Sciatic nerve (tissue), 2 donors: ENCODE data around the gene FUT3. TPM values are rescaled to one million over a fixed set of nuclear protein-coding genes. Genes with fewer than 3 reads are reported as not detected.
A peak's percentile ranks its signal among the peaks of the same experiment; 100 is the strongest.
"Not testable (repeated sequence)": the region's sequence is repeated elsewhere in the genome, so short reads cannot be mapped to it uniquely, and the experiment has no call there.

Experiments
- ATAC-seq: fragments of 200-7000 bp; cut with Tn5 transposase; one replicate; pipeline ENCODE4 v1.9.1; 2020; ENCODE audit warnings: mild to moderate bottlenecking, moderate library complexity
- DNase-seq: peaks from one replicate; pipeline ENCODE4 v3.0.0-alpha.2; 2020; ENCODE audit warnings: low spot score
- intact Hi-C: fragments of 100-400 bp; cut with DNase I; formaldehyde crosslinking; loops from one replicate; pipeline ENCODE4 v1.14.2; 2022
- total RNA-seq: library from RNA; stranded (reverse); fragmentation: NEBNext Ultra II Directional; extraction: Animal tissue kit (Norgen Biotek cat#: 25700); gene quantifications from one replicate; pipeline ENCODE4 v1.2.1, GENCODE V29; 2021
- donor health status: DM: no; HTN: no; CAD: no.
- donor health status: DM: no; HTN: no; CAD: no.

FUT3 gene
- total RNA-seq, 1 donor from 2014 or later = not detected

DNA sequence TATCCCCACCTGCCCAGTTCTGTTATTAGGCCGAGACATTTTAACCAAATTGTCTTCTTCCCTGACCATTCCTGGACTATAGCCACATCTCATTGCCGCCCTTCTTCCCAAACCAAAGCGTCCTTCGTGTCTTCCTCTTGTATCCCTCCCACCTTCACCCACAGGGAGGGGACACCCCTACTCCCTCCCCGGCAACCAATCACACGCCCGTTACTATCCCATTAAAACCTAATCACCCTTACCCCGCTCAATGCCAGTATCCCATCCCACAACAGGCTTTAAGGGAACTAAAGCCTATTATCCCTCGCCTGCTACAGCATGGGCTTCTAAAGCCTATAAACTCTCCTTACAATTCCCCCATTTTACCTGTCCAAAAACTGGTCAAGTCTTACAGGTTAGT is 3.9 kb upstream of the FUT3 start:
- ATAC-seq, intact Hi-C loops, DNase-seq: not testable (repeated sequence)

DNA sequence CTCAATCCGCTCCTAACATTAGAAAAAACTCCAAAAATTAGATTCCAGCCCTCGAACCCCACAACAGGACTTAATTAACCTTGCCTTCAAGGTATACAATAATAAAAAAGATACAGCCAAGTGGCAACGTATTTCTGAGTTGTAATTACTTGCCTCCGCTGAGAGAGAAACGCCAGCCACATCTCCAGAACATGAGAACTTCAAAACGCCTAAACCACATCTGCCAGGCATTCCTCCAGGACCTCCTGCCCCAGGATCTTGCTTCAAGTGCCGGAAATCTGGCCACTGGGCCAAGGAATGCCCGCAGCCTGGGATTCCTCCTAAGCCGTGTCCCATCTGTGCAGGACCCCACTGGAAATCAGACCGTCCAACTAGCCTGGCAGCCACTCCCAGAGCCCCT is 2.9 kb upstream of the FUT3 start:
- ATAC-seq, DNase-seq, intact Hi-C loops: not testable (repeated sequence)

DNA sequence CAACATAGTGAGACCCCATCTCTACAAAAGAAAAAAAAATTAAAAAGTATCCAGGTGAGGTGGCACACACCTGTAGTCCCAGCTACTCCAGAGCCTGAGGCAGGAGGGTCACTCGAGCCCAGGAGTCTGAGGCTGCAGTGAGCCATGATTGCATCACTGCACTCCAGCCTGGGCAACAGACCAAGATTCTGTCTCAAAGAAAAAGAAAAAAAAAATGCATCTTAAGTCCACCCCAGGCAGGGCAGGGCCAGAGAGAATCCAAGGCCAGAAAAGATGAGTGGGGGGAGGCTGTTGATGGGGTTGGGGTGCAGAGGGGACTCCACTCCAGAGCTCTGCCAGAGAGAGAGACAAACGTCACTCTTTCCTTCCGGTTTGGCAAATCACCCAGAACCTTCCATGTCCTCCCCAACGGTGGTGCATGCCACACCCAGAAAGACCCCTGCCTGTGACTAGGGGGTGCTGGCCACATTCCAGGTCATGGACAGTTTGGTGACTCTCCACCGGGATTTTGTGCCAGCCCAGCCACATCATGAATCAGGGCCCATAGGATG is 431 bp downstream of the FUT3 start:
- DNase-seq = no peak
- intact Hi-C loops = no loop called here
- ATAC-seq = peak; percentile 46

DNA sequence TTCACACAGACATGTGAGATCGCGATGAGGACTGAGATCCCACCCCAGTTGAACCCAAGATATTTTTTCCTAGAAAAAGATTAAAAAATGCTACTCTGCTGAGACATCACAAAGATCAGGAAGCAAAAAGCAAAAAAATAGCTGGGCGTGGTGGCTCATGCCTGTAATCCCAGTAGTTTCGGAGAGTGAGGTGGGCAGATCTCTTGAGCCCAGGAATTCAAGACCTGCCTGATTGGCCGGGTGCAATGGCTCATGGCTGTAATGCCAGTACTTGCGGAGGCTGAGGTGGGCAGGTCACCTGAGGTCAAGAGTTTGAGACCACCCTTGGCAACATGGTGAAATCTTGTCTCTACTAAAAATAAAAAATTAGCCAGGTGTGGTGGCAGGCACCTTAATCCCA is 1.1 kb downstream of the FUT3 start:
- intact Hi-C loops = no loop called here
- DNase-seq (no peak), ATAC-seq (no peak)

DNA sequence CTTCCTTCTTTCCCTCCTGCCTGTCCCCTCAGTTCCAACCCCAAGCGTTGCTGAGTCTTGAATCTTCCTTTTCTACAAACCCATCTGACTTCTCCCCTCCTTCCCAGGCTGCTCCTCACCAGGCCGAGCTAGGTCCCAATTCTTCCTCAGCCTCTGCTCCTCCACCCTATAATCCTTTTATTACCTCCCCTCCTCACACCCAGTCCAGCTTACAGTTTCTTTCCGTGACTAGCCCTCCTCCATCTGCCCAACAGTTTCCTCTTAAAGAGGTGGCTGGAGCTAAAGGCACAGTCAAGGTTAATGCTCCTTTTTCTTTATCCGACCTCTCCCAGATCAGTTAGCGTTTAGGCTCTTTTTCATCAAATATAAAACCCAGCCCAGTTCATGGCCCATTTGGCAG is 2.6 kb downstream of the FUT3 start:
- ATAC-seq, intact Hi-C loops, DNase-seq: not testable (repeated sequence)

DNA sequence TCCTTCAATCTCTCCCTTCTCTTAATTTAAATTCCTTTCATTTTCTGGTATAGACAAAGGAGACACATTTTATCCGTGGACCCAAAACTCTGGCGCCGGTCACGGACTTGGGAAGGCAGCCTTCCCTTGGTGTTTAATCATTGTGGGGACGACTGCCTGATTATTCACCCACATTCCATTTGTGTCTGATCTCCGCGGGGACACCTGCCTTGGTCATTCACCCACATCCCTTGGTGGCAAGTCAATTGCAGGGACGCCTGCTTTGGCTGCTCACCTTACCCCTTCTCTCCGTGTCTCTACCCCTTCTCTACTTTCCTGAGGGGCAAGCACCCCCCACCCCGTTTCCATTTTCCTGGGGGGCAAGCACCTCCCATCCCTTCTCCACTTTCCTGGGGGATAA is 3.4 kb downstream of the FUT3 start:
- DNase-seq, intact Hi-C loops, ATAC-seq: not testable (repeated sequence)

DNA sequence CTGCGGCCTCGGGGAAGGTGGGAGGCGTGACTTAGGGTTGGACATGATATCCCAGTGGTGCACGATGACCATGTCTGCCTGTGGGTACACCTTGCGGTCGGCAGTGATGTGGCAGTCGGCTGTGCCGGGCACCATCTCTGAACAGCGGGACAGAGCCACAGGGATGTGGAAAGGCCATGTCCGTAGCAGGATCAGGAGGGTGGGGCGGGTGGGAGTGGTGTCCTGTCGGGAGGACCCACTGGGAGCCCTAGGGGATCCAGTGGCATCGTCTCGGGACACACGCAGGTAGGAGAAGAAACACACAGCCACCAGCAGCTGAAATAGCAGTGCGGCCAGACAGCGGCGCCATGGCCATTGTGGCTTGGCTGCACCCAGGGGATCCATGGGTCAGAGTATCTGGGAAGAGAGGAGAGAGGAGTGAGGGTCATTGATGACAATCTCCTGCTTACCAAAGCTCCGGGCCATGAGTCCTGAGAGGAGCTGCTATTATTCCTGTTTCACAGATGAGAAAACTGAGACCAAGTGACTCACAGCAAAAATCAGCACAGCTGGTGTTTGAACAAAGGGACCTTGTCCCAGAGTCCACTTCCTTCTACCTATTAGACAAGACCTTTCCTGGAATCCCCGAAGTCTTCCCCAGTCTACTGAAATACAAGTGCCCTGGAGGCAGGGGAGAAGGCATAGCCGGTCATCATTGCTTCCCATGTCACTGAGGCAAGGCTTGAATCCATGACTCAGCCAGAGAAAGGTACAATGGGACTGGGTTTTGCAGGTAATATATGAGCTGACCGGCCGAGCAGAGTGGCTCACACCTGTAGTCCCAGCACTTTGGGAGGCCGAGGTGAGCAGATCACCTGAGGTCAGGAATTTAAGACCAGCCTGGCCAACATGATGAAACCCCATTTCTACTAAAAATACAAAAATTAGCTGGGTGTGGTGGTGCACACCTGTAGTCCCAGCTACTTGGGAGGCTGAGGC is 6.5 kb downstream of the FUT3 start:
- no peak for DNase-seq
- intact Hi-C loops = no loop called here
- no peak for ATAC-seq

DNA sequence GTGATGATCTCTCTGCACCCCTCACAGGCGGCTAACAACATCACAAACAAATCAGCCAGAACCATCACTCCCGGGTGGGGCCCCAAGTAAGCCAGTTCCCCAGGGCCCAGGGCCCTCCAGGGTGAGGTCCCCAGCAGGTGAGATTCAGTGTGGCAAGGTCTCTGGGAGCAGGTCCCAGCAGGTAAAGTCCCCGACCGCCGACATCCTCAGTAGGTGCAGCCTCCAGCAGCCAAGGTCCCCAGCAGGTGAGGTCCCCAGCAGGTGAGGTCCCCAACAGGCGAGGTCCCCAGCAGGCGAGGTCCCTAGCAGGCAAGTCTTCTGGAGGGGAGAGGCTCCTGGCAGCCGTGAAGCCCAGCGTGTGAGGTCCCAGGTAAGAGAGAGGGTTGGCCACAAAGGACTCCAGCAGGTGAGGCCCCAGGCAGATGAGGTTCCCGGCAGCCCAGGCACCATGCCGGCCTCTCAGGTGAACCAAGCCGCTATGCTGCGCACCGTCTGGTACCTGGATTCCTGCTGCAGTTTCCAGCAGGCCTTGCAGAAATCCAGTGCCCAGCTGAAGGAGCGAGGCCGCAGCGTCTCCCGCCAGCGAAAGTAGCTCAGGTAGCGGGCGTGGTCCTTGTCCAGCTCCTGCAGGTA is 7.8 kb downstream of the FUT3 start:
- no peak for ATAC-seq

DNA sequence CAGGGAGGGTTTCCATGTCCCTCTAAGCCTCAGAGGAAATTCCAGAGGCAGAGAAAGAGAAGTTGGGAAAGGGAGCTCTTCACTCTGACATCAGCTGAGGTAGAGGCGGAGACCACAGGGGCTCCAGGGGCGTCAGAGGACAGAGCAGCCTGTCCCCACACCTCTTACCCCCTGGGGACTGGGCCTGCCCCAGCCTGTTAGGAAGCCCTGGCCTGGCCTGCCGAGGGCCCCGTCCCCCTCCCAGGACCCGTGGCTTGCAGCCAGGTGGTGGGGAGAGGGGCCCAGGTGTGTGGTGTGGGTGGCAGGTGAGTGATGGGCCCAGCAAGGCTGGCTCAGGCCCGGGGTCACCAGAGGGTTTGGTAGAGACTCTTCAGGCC is 9.5 kb downstream of the FUT3 start:
- DNase-seq, intact Hi-C loops, ATAC-seq: not testable (repeated sequence)

More for the DNA sequence above, 7.8 kb downstream of the FUT3 start:
- no peak for DNase-seq
- intact Hi-C loops = no loop called here

DNA sequence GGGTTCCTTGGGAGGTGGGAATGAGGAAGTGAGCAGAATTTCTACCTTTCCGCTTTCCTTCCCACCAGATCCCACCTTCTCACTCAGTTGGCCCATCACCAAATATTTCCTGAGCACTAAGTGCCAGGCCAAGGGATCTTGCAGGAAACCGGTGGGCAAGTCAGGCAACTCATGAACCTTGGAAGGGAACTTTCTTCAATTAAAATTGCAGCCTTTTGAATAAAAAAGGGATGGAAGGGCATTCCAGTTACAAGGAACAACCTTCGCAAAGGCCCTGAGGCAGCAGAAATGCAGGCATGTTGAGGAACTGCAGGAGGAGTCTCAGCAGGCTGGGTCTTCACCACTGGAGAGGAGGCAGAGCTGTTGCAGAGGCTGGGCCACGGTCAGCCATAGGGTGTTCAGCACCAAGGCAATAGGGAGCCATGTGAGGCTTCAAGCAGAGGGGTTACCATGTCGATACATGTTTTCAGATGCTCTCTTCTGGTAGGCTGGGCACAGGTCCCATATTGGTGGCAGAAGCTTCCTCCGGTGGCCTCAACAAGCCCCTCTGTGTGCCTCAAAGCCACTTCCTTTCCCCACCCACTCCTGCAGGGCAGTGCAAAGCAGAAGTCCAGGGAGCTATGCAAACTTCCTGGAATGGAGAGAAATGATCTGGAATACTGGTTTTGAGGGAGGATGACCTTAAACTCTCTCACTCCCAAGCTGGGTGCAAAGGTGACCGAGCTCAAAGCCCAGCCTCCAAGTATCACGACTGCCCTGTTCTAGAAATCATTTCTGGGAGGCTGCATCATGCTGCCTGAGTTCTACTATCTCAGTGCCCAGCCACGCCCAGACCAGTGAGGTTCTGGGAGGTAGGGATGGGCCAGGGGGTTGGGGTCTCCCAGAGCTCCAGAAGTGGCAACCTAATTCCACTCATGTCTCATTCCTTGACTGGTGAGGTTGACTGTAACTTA is 11.9 kb downstream of the FUT3 start, which contains the start of gene FUT6:
TSS of gene FUT6 (minus strand) at position 638 of the 953 bp plus-strand sequence. CDS start 7,135 bp downstream, outside the sequence.
- intact Hi-C loops = no loop called here
- DNase-seq (no peak), ATAC-seq (no peak)

DNA sequence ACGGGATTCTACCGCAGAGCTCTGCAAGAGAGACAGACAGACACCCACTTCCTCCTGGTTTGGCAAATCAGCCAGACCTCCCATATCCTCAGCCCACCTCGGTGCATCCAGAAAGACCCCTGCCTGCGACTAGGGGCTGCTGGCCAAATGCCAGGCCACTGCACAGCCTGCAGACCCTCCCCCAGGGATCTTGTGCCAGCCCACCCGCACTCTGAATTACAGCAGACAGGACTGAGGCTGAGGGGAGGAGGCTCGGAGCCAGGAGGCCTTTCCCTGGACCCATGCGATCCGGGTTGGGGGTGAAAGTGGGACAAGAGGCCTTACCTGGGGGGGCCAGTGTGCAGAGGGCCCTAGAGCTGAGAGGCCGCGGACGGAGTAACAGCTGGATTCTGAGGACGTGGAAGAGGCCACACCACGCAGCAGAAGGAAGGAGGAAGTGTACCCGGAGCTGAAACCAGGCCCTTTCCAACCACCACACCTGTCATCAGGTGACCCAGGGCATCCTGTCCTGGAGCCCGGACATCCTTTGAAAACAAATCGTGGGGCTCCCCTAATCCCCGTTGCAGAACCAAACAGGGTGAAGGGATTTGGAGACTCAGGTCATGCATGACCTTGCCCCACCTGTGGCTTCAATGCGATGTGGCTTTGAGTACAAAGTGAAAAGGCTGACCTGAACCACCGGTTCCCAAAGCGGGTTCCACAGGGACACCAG is 12.7 kb downstream of the FUT3 start:
- ATAC-seq = no peak
- no peak for DNase-seq
- intact Hi-C loops = no loop called here

DNA sequence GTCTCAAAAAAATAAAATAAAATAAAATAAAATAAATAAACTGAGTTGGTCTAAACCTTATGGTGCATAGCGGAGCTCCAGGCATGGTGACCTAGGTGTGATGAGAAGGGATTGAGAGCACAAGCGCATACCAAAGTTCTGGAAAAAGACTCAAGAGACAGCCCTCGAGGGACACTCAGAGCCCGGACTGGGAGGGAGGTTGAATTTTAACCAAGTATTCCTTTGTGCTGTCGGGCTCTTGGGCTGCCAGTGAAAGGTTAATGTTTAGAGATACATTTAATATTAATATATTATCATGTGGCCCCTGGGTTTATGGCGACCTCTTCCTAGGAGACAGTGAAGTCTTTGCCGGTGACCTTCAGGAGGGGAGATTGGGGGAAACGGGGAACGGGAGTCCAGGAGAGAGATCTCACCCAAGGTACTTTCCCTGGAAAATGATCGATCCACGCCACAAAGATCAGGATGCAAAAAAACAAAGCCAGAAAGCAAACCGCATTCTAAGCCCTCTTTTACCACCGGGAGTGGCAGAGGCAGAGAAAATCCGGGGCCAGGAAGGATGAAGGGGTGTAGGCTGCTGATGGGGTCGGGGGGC is 13.4 kb downstream of the FUT3 start:
- no peak for ATAC-seq
- DNase-seq = no peak
- intact Hi-C loops = no loop called here

DNA sequence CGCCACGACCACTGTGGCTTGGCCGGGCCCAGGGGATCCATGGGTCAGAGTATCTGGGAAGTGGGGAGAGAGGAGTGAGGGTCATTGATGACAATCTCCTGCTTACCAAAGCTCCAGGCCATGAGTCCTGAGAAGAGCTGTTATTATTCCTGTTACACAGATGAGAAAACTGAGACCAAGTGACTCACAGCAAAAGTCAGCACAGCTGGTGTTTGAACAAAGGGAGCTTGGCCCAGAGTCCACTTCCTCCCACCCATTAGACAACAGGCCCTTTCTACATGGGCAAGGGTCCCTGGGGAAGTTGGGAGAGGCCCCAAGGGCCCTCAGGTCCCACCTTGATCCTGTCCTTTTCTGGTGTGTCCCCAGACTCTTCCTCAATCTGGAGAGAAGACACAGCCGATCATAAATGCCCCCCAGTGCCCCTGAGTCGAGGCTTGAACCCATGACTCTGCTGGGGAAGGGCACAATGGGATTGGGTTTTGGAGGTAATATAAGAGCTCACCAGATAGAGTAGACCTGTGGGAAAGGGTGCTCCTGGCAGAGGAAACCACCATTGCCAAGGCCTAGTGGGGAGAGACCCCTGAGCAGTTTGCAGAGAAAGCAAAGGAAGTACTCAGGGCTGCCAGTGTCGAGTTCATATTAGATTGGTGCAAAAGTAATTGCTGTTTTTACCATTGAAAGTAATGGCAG is 18.6 kb downstream of the FUT3 start:
- ATAC-seq = no peak
- intact Hi-C loops = no loop called here
- no peak for DNase-seq

DNA sequence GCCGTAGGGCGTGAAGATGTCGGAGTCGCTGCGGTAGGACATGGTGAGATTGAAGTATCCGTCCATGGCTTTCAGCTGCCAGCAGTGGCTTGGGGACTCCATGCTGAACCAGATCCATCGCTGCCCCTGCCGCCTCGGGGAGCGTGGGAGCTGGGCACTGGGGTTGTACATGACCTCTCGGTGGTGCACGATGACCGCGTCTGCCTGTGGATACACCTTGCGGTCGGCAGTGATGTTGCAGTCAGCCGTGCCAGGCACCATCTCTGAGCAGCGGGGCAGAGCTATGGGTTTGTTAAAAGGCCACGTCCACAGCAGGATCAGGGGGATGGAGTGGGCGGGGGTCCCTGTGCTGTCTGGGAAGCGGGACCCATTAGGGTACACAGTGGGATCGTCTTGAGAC is 19.2 kb downstream of the FUT3 start:
- DNase-seq = no peak
- intact Hi-C loops = no loop called here
- no peak for ATAC-seq

DNA sequence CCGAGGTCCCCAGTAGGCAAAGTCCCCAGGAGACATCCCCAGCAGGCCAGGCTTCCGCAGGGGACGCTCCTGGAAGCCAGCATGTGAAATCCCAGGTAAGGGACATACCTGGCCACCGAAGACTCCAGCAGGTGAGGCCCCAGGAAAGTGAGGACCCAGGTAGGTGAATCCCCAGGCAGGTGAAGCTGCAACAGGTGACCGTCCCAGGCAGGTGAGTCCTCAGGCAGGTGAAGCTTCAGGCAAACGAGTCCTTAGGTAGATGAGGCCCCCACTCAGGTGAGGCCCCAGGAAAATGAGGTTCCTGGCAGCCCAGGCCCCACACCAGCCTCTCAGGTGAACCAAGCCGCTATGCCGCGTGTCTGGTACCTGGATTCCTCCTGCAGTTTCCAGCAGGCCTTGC is 20.1 kb downstream of the FUT3 start:
- ATAC-seq = no peak
- DNase-seq = no peak
- intact Hi-C loops = no loop called here

DNA sequence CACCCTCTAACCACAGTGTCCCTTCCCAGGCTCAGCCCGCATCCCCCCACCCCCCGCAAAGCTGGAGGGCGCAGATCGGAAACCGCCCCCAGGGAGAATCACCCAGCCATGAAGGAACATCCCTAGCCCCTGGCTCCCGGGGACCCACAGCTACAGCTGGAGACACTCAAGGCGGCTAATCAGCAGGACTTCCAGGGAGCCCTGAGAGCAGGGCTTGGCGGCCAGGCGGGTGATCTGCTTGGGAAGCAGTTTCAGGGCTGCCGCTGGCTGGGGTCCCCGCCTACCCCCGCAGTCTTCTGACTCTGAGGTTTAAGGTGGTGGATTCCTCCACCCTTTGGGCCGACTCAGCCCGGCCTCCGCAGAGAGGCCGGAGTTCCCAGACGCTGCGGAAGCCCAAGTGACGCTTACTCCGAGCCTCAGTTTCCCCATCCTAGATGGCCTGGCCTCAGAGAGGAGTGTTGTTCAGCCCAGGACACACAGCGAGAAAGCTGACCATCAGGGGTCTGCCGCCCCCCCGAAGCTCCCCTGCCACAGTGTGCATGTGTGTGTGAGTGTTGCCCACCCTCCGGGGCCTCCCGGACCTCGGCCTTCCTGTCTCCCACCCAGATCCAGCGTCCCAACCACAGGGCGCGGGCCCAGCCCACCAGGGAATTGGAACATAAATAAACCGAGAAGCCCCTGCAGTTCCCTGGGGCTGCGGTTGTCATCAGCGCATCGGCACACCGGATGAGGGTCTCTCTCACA is 21.5 kb downstream of the FUT3 start:
- DNase-seq = no peak
- ATAC-seq = no peak
- intact Hi-C loops = no loop called here
